ENCODE data around the gene PNLIPRP1.

PNLIPRP1 gene

GRCh38 chr10:116599991-116600390, 9.2 kb downstream of the PNLIPRP1 start:
- DNase-seq (ENCODE audit: low spot score) = no peak

GRCh38 chr10:116602648-116603400, 12.1 kb downstream of the PNLIPRP1 start:
- DNase-seq (ENCODE audit: low spot score) = no peak

- no peak for DNase-seq (ENCODE audit: low spot score)
These were observed 15.3 kb downstream of the PNLIPRP1 start for GRCh38 chr10:116606061-116606483.

DNA sequence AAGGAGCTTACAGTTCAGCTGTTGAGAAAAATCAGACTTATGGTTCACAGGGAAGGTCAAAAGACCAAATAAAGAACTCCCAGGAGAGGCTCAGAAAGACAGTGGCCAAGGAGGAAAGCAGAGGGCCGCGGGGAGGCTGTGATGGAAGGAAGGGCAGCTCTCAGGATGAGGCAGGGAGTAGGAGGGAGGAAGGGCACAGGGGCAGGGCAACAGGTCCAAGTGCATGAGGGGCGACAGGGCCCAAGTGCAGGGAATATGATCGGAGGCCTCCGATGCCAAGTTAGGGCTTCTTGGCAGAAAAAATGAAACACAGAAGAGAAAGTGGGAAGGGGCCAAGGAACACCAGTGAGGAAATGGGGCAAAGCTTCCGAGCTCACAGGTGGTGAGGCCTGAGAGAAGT, 16.6 kb downstream of the PNLIPRP1 start:
- DNase-seq (ENCODE audit: low spot score) = no peak

DNA sequence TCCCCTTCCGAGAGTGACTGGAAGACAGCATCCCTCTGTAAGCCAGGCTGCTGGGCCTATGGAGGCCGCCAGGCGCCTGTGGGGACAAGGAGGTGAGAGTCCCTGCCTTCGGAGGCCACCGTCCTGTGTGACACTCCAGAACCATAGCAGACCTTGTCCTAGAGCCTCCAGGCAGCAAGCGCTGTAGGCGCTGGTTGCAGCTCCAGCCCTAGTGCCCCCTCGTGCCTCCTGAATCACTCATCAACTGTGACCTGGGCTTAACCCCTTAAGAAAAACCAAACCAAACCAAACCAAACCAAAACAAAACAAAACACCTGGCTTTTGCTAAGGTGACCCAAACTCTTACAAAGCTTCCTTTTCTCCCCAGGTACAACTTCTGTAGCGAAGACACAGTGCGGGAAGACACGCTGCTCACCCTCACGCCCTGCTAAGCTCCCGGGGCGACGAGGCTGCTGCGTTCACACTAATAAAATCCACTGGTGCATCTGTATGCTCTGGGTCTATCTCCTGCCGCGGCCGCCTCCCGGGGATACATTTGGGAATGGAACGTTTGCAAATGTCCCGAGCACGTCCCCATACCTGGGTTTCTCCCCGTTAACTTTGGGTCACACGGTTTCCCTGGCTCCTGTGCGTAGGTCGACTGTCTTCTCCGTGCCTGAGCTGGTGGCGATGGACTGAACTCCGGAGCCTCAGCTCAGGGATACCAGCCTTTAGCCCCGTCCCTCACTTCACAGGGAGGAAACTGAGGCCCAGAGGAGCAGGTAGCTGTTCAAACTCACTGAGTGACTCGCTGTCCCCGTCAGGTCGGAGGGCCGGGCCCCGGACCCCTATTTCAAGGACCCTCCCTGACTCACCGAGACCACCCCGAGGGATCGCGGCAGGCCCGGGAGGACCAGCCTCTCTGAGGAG, 18.2 kb downstream of the PNLIPRP1 start:
- no peak for DNase-seq (ENCODE audit: low spot score)

- no peak for DNase-seq (ENCODE audit: low spot score)
These were observed 19.8 kb downstream of the PNLIPRP1 start for GRCh38 chr10:116610443-116611152.

DNA sequence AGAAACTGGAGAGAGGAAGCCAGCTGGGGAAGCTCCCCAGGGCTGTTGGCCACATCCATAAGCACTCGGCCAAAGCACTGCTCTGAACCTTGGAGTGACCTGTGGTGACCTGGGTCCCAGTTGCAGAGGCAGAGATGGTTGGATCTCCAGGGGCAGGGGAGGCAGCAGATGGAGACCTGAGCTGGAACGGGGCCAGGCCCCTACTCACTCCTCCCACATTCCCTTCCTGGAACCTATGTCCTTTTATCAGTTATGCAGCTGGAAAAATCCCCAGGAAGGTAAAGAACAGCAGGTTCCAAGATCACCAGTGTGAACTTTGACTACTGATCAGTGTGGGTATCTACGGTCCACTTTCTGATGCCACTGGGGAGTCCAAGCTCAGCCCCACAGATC, 20.4 kb downstream of the PNLIPRP1 start:
- no peak for DNase-seq (ENCODE audit: low spot score)

GRCh38 chr10:116612107-116612769, 21.5 kb downstream of the PNLIPRP1 start:
- DNase-seq (ENCODE audit: low spot score) = no peak

- DNase-seq (ENCODE audit: low spot score) = no peak
These were observed 22.7 kb downstream of the PNLIPRP1 start for GRCh38 chr10:116613471-116613870.

DNA sequence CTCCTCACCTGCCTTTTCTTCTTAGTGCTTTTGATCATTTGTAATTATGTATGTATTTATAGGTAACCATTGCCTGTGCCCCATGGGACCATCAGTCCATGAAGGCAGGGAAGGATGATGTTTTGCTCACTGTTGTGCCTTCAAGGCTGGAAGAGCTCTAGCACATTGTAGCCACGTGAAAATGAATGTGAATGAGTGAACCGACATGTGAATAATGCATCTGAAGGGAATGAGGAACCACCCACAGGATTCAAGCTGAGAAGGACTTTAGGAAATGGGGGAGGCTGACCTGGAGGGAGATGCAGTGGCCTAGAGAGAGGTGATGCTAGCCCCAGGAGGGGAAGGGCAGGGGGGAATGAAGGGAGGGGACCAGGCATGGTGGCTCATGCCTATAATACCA, 24.0 kb downstream of the PNLIPRP1 start:
- no peak for DNase-seq (ENCODE audit: low spot score)

- DNase-seq (ENCODE audit: low spot score) = no peak
These were observed 24.5 kb downstream of the PNLIPRP1 start for GRCh38 chr10:116615199-116615776.

- DNase-seq (ENCODE audit: low spot score) = no peak
These were observed 30.0 kb downstream of the PNLIPRP1 start, which contains the start of gene PNLIPRP2 for GRCh38 chr10:116620423-116621400. Gene PNLIPRP2 (plus strand): TSS chr10:116620953.

DNA sequence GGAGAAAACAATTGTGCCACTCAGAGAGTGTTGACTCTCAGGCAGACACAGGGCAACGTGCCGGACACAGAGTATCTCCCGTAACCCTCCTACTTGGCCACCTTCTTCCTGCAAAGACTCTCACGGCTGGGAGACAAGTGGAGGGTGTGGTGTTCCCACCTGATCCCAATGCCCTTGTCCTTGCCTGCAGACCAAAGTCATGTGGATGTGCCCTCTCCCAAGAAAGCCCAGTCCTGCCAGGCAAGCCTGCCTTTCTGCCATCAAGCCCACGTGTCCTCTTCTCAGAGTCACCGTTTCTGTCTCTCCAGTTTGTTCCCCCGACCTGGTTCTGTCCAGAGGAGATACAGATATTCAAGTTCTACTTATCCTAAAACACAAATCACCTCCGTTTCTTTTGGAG, 30.7 kb downstream of the PNLIPRP1 start:
- no peak for DNase-seq (ENCODE audit: low spot score)

GRCh38 chr10:116621934-116622655, 31.3 kb downstream of the PNLIPRP1 start:
- DNase-seq (ENCODE audit: low spot score) = no peak

- no peak for DNase-seq (ENCODE audit: low spot score)
These were observed 35.1 kb downstream of the PNLIPRP1 start for GRCh38 chr10:116625845-116626244.

DNA sequence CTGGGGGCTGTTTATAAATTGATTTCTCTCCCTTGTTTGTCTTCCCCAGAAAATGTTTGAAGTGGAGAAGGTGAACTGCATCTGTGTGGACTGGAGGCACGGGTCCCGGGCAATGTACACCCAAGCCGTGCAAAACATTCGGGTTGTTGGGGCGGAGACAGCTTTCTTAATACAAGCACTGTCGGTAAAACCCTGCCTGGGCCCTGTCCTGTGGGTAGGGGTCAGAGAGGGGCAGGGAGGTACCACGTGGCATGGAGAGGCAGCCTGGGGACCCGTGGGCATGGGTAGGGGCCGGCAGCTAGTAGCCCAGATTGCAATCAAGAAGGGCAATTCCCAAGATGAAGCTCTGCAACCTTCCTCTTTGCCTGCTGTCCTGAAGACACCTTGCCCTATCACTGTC, 36.1 kb downstream of the PNLIPRP1 start:
- DNase-seq (ENCODE audit: low spot score) = no peak

- no peak for DNase-seq (ENCODE audit: low spot score)
These were observed 36.7 kb downstream of the PNLIPRP1 start for GRCh38 chr10:116627386-116627933.

- no peak for DNase-seq (ENCODE audit: low spot score)
These were observed 38.6 kb downstream of the PNLIPRP1 start for GRCh38 chr10:116629340-116629739.

GRCh38 chr10:116630020-116630419, 39.3 kb downstream of the PNLIPRP1 start:
- DNase-seq (ENCODE audit: low spot score) = no peak
